Keratinocyte (primary cell): ENCODE results near the gene CHAF1A.

ENCODE experiments used
- EZH2 ChIP-seq: IDR thresholded peaks from one replicate; pipeline ENCODE4 v1.6.1; 2012; ENCODE audit warnings: inconsistent platforms, mild to moderate bottlenecking, low read length, moderate library complexity
- TF ChIP-seq, protein P1 (sequence below), 3 experiments: IDR thresholded peaks in 1 of 3; conservative IDR thresholded peaks in 1 of 3; optimal IDR thresholded peaks in 1 of 3; 2 replicates in 2 of 3; 3 replicates in 1 of 3; pipeline versions ENCODE3 to v1.5.1; 2011; ENCODE audit warnings: low read length in 3 of 3, mild to moderate bottlenecking in 3 of 3, moderate library complexity in 2 of 3, control low read depth in 1 of 3, inconsistent platforms in 1 of 3; ENCODE audit not compliant: insufficient read depth in 2 of 3; ENCODE audit errors: extremely low read depth in 1 of 3

DNA sequence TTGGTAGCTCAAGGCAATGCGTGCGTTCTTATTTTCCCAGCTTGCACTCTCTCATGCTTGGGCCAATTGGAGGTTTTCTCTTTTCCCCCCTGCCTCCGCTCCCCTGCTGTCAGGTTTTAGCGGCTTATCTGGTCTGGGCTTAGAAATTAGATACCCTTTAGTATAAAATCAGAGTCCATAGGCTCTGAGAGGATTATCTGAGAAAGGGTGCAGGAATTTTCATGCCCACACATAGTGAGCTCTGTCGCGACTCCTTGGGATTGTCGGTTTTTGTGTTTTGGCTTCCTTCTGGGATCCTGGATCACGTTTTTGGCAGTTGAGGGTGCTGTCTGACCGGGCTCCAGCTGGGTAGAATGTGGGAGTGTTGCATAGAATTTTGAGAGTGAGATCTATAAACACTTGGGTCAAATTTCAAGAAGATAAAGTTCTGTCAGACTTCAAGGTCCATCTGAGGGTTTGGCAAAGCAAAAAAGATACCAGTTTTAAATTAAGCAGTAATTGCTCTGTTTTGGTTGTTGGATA lies 12.4 kb downstream of the CHAF1A start:
- TF ChIP-seq EZH2: no peak
- TF ChIP-seq, protein P1, sequence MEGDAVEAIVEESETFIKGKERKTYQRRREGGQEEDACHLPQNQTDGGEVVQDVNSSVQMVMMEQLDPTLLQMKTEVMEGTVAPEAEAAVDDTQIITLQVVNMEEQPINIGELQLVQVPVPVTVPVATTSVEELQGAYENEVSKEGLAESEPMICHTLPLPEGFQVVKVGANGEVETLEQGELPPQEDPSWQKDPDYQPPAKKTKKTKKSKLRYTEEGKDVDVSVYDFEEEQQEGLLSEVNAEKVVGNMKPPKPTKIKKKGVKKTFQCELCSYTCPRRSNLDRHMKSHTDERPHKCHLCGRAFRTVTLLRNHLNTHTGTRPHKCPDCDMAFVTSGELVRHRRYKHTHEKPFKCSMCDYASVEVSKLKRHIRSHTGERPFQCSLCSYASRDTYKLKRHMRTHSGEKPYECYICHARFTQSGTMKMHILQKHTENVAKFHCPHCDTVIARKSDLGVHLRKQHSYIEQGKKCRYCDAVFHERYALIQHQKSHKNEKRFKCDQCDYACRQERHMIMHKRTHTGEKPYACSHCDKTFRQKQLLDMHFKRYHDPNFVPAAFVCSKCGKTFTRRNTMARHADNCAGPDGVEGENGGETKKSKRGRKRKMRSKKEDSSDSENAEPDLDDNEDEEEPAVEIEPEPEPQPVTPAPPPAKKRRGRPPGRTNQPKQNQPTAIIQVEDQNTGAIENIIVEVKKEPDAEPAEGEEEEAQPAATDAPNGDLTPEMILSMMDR (optimal IDR thresholded peaks at IDR 0.05 in 1 of 3, IDR thresholded peaks at IDR 0.05 in 1 of 3, conservative IDR thresholded peaks at IDR 0.05 in 1 of 3; ENCODE audit: extremely low read depth in 1 of 3, insufficient read depth in 2 of 3, low read length in 3 of 3): no peak
